Kasumi-1 (cell line): Measurements from ENCODE around the gene SLC44A5.
"Not testable (repeated sequence)": the region's sequence is repeated elsewhere in the genome, so short reads cannot be mapped to it uniquely, and the experiment has no call there.

ENCODE experiments used
- DNase-seq, 2 experiments: peaks; one replicate each; lab custom pipeline; 2025; lab: John Stamatoyannopoulos, UW

Gene SLC44A5

DNA sequence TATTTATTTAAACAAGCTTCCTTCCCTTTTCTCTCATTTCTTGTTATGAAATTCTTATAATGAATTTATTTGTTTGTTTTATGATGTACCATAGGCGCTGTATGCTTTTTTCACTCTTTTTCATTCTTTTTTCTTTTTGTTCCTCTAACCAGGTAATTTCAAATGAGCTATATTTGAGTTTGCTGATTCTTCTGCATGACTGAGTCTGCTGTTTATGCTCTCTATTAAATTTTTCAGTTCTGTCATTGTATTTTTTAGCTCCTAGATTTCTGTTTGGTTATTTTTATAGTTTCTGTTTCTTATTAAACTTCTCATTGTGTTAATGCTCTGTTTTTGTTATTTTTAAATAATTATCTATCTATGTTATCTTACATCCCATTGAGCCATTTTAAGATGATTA, 244.3 kb downstream of the SLC44A5 start:
- no peak for DNase-seq

DNA sequence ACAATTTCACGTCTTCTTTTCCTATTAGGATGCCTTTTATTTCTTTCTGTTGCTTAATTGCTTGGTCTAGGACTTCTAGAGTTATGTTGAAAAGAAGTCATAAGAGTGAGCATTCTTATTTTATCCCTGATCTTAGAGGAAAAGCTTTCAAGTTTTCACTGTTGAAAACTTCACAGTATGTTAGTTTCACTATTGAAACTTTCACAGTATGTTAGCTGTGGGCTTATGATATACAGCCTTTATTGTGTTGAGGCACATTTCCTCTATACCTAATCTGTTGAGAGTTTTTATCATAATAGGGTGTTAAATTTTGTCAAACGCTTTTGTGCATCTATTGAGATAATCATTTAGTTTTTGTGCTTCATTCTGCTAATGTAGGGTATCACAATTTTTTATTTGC, 249.7 kb downstream of the SLC44A5 start:
- DNase-seq = no peak

DNA sequence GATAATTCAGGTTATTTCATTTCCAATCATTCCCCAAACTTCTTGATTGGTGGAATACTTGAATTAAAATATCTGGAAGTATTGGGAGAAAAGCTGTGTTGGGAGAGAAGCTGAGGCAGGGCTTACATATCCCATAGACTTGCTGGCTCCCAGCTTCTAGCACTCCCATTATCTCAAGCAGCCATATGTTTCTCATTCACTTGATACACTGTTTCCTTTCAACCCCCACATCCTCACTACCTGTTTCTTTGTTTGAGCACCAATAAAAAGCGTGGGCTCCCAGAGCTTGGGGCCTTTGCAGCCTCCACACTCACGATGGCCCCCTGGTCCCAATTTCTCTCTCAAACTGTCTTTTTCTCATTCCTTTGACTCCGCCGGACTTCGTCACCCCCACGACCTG, 256.6 kb downstream of the SLC44A5 start:
- DNase-seq = not testable (repeated sequence)

DNA sequence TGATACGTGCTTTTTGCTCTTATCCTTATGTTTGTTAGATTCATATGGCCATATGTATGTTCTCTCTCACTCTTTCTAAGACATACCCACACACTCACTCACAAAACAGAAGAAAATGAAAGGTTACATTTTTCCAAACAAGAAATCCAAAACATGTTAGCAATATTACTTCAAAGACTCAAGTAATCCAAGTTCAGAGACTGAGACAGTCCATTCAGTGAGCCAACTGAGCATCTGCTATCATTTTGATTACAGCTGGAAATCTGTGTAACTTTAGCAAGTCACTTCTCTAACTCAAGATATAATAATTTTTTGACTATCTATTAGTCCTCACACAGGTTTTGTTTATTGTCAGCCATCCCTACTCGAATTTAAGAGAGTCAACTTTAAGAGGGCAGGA, 257.9 kb downstream of the SLC44A5 start:
- DNase-seq = no peak

DNA sequence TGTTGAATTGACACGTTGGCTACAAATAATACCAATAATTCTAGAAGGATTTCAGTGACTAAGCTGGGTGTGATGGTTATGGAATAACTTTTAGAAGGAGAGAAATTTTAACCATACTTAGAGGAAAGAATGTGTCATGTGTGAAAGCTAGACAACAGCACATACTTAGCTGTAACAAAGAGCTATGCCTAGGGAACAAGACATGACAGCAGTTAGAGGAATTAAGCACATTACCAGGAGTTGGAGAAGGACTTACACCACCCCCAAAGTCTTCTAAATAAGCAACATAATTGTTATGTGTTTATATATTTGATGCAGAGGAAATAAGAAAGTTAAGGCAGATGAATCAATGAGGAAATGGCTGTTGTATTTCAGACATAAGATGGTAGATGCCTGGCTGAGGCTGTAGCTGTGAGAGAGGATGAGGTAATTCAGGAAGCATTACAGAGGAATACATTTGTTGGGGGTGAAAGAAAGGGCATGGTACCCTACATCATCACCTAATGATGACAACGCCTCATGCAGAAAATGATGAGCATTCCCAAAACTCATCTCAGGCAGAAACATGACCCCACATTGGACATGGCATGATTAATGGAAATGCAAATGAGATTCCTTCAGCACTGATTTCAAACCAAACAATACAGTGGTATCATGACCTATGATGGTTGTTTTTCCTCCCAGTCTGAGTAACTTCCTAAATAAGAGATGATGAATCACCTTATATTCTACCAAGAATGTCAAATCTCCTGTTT, 265.2 kb downstream of the SLC44A5 start:
- DNase-seq = no peak

DNA sequence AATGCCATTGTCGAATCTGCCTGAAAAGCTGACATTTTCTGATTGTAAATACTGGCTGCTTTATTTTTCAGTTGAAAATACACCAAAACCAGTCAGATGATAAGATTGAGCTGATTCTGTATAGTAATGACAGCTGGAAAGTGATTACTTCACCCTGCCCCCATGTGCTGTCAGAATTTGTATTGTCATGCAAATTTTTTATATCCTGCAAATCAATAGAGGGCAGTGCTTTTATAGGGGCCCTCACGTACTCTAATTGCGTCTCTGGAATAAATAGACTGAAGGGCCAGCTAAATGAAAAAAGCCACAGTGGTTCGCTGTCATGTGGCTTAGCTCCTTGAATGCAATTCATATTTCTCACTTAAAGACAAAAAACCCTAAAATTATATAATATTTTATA, 268.1 kb downstream of the SLC44A5 start:
- DNase-seq = no peak

DNA sequence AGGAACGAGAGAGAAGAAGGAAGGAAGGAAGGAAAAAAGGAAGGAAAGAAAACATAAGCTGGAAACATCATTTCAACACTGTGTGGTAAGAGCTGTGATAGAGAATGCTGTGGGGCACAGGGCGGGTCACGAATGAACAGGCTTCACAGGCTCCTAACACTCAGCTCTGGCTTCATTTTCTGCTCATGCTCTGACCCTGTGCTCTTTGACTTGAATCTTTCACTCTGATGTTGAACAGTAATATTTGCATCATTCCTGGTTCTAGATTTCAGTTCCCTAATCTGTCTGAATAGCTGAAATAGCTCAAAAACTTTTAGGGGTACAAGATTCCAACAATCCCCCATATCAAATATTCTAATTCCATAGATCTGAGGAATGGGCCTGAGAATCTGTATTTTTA, 269.4 kb downstream of the SLC44A5 start:
- DNase-seq = no peak

DNA sequence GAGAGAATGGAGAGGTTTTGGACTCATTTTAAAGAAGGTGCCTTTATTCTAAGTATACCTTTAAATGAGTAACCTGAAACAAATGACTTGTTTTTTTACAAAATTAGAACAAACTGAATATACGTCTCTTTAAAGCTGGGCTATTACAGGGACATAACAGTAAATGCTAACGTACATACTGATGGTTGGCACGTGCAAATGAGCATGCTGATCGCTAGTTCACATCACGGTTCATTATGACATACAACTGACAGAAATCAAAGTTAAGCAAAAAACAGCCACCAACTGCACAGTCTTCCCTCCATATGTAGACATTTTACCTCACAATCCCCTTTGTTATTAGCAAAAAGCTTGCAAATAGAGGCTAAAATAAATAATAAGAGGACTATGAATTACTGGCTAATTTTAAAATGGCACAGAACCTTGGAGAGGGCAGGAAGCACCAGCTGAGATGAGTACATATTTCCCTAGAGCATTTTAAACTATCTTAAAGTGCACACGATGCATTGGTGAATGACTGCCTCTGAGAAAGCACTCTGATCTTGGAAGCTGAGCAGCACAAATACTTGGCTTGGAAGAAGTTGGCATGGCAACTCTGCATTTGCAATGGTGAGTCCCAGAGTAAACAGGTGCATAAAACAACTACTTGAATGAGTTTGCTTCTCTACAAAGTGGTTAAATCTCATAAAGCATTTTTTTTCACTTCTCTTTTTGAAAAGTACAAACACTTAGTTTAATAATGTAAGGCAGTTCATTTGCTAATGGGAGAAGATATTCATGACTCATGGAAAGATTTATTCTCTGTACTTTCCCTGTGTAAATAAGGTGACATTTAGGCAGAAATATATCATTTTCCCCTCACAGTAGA, 272.1 kb downstream of the SLC44A5 start:
- DNase-seq = no peak

DNA sequence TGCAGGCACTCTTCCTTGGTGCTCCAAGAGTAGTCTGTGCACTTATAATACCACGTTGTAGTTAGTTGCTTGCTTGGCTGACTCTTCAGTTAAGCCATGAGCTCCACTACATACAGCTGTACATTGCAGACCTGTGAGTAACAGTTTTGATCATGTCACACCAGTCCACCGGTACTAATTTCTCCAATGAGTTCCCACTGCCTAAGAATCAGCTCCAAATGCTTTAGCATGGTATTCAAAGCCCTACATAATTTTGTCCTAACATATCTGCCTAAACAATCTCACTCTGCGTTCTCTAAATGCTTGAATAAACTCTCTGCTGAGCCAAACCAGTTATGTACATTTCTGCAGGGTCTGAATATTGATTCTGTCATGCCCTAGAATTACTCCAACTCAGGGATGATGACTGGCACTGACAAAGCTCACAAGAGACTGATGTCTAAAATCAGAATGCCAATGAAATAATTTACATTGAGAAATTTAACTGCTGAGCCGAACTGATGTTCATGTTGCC, 276.0 kb downstream of the SLC44A5 start:
- no peak for DNase-seq

DNA sequence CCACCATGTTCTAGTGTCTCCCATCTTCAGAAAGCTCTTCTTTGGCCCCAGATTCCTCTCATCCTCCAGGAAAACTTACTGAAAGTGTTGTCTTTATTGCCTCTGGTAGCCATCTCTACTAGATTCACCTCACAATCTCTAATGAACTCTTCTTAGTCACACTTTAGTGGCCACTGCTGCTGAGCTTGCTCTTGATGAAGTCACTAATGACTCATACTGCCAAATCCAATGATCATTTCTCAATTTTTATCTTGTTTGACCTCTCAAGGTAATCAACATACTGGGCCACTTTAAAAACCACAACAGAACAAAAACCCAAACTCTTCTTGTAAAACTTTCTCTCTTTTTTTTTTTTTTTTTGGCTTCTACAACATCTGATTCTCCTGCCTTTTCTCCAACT, 280.3 kb downstream of the SLC44A5 start:
- DNase-seq = no peak

DNA sequence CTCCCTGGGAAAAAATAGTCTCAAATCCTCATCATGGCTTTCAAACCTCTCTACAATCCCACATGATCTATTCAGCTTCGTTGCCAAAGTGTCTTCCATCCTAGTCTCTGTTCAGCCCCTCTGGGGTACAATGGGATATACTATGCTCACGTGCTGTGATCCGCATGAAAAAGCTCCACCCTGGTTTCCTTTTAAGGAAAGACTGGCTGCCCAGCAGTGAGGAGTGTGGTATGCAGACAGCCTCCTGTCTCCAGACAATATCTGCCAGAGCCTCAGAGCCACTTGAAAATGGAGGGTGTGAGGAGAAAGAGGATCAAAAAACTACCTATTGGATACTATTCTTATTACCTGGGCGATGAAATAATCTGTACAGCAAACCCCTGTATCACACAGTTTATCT, 282.2 kb downstream of the SLC44A5 start:
- no peak for DNase-seq

DNA sequence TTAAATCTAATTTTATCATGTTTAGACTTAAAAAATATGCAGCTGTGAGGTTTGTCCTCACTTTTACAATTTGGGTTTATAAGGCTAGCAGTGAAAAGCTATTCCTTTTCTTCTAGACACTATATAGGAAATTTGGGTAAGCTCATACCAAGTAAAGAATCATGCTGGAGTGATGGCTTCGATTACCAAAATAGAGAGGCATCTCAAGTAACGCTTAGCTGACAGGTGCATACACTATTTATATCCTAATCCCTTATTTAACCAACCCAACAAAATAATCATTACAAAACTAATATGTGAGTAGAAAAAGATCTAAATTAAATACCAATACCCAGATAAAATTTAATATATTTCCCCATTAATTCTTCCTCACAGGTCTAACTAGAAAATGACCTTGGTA, 283.5 kb downstream of the SLC44A5 start:
- no peak for DNase-seq

DNA sequence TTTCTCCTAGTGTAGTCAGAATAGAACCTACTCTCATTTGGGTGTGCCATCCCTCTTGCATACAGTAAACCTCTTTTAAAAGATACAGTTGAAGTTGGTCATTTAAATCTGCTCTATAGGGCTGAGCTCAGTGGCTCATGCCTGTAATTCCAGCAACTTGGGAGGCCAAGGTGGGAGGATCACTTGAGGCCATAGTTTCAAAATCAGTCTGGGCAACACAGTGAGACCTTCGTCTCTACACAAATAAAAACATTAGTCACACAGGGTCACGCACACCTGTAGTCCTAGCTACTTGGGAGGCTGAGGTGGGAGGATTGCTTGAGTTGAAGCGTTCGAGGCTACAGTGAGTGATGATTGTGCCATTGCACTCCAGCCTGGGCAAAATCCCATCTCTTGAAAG, 292.9 kb downstream of the SLC44A5 start:
- DNase-seq = no peak

DNA sequence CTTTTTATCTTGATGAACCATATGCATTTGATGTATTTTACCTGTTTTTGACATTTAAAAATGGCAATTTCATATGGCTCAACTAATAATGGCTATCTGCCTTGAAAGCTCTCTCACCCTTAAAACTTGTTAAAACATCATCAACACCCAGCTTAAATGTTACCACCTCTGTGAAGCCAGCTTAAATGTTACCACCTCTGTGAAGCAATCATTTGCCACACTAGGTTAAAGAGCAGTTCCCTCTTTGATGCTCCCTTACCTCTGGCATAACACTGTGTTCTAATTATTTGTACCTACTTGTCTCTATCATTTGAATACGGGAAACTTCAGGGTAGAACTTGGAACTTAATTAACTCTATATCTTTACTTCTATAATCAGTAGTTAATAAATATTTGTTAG, 294.7 kb downstream of the SLC44A5 start:
- DNase-seq = no peak

DNA sequence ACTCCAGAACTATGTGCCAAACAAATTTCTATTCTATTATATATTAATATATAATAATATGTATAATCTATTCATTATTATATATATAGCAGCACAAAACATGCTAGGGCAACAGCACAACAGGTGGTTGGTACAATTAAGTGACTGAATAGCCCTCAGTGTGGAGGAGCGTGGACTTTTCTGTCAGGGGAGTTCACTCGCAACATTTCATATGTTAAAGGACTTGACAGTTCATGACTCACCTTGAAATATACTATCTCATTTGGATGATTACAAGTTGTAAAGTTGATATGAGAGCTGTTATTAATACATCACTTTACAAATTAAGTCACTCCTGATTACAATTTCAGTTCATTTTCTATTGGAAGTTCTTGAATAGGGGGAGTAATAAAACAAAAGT, 298.3 kb downstream of the SLC44A5 start:
- DNase-seq = no peak

DNA sequence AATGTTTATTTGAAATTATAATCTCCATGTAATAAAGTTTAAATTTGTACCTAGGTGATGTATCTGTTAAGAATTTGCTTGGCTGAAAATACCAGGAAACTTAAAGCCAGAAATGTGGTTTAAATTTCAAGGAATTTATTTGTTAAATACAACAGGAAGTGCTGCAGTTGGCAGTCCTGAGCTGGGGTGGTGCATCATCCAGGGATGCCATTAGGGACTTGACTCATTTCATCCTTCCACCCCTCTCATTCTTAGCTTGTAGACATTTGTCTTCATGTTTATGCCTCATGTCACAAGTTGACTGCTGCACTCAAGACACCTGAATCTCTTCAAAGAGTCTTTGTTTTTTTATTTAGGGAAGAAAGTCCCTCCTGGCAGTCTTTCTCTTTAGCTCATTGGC, 300.8 kb downstream of the SLC44A5 start:
- no peak for DNase-seq

DNA sequence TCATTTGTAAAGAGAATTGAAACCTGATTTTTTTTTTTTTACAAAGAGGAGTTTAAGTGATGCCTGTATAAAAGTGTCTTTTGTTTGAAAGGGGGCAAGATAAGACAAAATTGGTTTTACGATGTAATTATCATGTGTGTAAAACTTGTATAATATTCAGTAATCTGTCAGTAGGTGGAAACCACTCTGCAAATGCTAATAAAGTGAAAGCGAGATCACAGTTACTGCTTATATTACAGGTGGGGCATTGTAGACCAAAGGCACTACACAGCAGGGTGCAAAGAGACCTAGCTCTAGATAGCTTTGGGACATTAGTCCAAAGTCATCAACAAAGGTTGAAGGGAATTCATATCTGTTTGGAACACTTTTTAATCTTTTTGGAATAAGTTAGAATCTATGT, 302.5 kb downstream of the SLC44A5 start:
- no peak for DNase-seq

DNA sequence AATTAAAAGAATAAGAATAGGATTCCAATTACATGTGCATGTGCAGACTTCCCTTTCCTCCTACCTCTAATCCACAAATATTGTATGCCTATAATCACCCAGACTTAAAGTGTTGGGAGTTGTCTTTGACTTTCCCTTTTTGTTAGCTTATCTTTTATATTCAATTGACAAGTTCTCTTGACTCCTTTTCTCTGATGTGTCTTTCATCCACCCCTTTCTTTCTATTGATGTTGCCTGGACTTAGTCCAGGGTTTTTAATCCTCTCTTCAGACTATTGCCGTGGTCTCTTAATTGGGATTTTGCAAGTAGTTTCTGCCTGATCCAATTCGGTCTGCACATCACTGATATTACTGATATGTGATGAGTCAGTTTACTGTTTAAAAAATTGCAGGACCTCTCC, 305.9 kb downstream of the SLC44A5 start:
- no peak for DNase-seq

DNA sequence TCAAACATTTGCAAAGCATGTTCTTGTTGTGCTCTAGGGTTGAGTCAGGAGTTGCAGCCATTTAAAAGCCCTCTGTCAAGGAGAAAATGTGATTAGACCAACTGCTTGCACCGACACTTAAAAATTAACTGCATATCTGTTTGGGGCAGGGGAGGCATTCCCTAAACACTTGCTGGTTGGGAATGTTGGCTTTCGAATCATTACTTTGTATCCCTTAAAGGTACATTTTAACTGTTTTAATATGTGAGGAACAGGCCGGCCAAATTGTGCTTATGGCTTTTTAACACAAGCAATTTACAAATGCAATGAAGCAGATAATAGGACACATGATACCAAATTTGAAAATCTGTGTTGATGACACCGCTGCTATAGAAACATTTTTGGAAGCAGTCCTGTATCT, 317.6 kb downstream of the SLC44A5 start:
- no peak for DNase-seq

DNA sequence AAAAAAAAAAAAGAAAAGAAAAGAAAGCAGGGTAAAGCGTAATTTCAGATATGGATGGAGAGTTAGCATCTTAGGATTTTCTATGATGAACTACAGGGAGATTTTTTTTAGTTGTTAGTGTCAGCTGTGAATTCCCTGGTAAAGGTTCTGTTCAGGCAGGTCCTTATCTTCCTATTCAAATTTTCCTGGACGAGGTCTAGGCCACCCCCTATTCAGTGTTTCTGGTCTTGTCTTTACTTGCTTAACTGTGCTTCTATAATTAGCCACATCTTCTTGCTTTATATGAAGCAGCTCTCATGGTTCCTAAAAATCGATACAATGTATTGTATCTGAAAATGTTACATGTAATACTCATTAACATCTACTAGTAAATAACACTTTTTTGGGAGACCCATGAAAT, 318.9 kb downstream of the SLC44A5 start:
- DNase-seq = no peak

DNA sequence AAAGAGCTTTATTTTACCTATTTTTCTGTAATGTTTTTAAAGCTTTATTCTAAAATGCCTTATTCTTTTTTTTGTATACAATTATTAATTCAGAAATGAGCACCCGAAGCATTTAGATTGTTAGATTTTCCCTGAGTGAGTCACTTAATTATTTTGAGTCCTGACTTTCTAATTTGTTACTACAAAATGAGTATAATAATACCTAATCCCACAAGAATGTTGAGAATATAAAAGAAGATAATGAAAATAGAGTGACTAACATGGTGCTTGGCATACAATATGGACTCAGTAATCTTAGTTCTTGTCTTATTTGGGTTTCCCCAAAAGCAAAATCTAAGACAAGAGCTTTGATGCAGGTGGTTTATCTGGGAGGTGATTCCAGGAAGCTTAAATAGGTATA, 334.5 kb downstream of the SLC44A5 start:
- no peak for DNase-seq

DNA sequence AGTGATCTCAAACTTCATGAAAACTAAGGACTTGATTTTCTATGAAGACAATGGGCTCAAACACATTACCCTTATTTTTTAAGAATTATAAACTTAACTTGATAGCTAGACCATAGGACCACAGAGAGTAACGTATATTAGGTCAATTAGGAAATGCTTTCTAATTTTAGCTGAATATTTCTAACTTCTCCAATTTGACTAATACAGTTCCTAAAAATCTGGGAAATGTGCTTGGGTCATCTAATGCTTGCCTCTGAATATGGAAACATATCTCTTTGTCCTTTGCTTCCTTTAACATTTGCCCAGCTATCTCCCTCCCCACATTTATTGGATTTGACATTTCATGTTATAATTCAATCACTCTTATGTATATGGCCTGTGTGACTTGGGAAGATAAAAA, 335.3 kb downstream of the SLC44A5 start:
- DNase-seq = no peak

DNA sequence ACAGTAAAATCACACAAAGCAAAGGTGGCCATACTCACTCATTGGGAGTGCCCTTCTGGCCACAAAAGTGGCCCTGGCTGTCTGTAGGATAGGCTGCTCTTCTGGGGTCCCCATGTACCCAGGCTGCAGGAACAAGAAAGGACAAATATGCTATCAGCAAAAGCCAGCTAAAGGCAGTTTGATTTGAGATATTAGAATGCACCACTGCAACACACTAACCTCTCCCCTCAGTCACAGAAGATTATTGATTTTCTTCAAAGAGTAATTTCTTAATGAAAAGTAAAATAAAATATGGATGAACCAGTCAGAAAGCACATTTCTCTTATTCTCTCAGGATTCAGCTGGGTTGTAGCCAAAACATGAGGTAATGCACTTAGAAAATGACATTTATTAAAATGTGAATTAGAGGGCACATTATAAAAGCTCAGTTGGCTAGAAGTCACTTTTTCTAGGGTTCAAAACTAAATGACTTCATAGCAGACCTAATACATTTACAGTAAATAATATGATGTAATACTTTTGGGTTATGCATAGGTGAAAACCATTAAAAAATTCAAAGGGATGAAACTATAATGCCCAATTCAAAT, 335.9 kb downstream of the SLC44A5 start:
- DNase-seq = no peak
